ENCODE measurements around the gene GPS1.

The GPS1 gene

DNA sequence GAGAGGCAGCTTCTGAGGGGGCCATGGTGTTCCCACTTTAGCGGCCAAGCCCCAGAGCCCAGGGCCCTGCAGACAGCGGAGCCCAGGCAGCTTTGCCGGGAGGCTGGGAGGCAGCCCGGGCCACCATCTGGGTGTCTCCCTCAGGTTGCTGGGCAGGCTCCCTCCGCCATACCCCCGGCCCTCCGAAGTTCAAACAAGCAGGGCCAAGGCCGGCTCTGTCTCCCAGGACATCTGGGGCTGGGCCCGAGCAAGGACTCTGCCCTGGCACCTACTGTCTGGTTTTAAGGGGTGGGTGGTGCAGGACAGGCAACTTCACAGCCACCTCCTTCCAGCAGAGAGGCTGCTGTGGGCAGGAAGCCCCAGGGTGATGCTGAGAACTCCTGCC, 11.3 kb downstream of the GPS1 start:
- Histone ChIP-seq H3K27me3 (replicated peaks; ENCODE audit: control insufficient read depth, insufficient read depth, low read length) (no peaks in the 10 kb centered on the region), H3K4me3 (replicated peaks; ENCODE audit: low read depth, low read length) (no peak overlapping the region), H3K36me3 (ENCODE audit: control insufficient read depth, insufficient read depth, low read length) (peaks cover 32% of the 10 kb centered on the region)
- DNase-seq (ENCODE audit: extremely low read depth, insufficient read length), result no peak
- TF ChIP-seq CTCF (IDR thresholded peaks at IDR 0.05; ENCODE audit: insufficient read depth, low read length, poor library complexity, severe bottlenecking), result no peak

DNA sequence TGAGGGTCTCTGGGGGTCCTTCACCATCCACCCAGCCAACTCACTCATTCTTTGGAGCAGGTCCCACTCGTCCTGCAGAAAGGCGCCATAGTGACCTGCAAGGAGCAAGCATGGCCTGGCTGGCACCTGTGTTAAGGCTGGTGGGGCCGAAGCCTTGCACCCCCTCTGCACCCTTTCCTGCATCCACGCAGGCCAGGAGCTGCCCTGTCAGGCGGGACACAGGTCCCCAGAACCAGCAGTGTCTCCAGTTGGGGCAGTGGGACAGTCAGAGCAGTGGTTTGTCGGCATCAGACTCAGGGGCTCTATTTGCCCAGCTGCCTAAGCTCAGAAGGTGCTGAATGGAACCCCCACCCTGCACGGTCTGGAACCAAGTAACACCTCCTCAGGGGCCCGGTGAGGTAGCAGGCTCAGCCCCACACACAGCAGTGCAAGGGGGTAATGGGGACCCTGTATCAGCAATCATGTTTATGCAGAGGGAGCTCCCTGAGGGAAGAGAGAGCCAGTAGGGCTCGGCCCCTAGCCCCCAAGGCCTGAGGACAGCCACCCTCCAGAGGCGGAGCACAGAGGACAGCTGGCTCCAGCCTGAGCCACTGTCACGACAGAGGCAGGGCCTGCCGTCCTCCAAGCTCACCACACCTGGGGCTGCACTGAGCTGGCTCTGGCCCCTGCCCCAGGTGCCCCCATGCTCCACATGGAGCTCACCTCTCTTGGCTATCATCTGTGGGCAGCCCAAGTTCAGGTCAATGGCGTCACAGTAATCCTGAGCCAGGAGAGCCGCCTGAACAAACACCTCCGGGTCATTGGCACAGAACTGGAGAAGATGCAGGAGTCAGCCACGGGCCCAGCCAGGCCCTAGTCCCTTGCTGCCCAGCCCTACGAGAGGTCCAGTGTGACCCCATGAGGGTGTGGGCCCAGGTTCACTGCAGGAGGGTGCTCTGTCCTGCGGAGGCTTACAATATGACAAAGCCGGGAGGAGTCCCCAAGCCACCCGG, 12.0 kb downstream of the GPS1 start:
- Histone ChIP-seq H3K27me3 (replicated peaks; ENCODE audit: control insufficient read depth, insufficient read depth, low read length) (no peaks in the 10 kb centered on the region), H3K36me3 (ENCODE audit: control insufficient read depth, insufficient read depth, low read length) (peaks cover 29% of the 10 kb centered on the region), H3K4me3 (replicated peaks; ENCODE audit: low read depth, low read length) (peak overlapping the region; percentile 93; the same call in 1 of the 2 replicates)
- no peak for TF ChIP-seq CTCF (IDR thresholded peaks at IDR 0.05; ENCODE audit: insufficient read depth, low read length, poor library complexity, severe bottlenecking)
- DNase-seq (ENCODE audit: extremely low read depth, insufficient read length), result peak; percentile 6

DNA sequence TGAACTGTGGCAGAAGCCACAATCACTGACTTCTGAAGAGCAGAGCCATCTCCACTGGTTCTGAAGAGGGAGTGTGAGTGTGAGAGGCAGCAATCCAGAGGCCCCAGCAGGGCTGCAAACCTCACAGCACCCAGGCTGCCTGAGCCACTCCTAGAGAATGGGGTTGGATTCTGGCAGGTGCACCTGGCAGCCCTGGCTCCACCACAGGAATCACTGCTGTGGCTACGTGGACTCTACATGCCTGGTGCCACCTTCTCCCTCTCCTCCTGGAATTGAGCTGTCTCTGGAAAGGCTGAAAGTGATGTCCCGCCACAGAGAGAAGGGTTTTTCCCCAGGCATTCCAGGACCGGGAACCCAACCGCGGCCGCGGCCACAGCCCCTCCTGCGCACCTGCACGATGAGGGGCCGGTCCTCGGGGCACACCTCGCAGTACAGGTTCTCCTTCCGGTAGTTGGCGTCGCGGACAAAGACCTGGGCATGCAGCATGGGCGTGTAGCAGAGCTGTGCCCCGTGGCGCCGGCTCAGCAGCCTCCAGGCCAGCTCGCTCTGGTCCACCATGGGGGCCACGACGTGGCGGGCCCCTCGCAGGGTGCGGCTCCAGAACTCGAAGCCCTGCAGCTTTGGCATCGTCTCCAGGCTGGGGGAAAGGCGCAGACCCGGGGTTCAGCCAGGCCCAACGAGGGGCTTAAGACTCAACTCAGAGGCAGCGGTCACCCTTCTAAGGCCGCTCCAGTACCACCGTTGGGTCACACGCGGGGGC, 12.9 kb downstream of the GPS1 start:
- TF ChIP-seq CTCF (IDR thresholded peaks at IDR 0.05; ENCODE audit: insufficient read depth, low read length, poor library complexity, severe bottlenecking), result no peak
- Histone ChIP-seq H3K4me3 (replicated peaks; ENCODE audit: low read depth, low read length) (peak overlapping the region; percentile 93), H3K36me3 (ENCODE audit: control insufficient read depth, insufficient read depth, low read length) (peaks cover 26% of the 10 kb centered on the region), H3K27me3 (replicated peaks; ENCODE audit: control insufficient read depth, insufficient read depth, low read length) (no peaks in the 10 kb centered on the region)
- peak; percentile 13 for DNase-seq (ENCODE audit: extremely low read depth, insufficient read length)

DNA sequence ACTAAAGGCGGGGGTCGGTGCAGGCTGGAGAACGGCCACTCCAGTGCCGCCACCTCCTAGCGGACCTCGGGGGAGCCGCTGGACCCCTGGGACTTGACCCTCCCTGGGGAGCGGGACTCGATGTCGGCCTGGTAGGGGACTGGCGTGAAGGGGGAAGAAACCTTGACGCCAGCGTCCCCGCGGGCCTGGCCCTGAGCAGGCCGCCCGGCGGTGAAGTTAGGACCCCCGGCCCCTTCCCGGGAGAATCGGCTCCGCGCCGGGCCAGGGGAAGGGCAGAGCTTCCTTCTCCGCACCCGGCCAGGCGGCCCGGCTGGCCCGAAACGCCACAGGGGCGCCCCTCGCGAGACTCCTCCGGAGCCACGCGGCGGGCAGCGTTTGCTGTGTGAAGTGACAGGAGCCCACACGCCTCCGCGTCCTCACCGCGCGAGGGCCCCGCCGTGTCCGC, 13.5 kb downstream of the GPS1 start:
- Histone ChIP-seq H3K36me3 (ENCODE audit: control insufficient read depth, insufficient read depth, low read length) (peaks cover 22% of the 10 kb centered on the region), H3K4me3 (replicated peaks; ENCODE audit: low read depth, low read length) (peak overlapping the region; percentile 93), H3K27me3 (replicated peaks; ENCODE audit: control insufficient read depth, insufficient read depth, low read length) (no peaks in the 10 kb centered on the region)
- no peak for TF ChIP-seq CTCF (IDR thresholded peaks at IDR 0.05; ENCODE audit: insufficient read depth, low read length, poor library complexity, severe bottlenecking)
- DNase-seq (ENCODE audit: extremely low read depth, insufficient read length), result peak; percentile 57

GRCh38 chr17:82065638-82066303, 14.1 kb downstream of the GPS1 start, which contains the start of gene DUS1L:
DUS1L (minus strand) TSS chr17:82065804; CDS start chr17:82065059, 745 bp downstream.
- peak; percentile 84 for DNase-seq (ENCODE audit: extremely low read depth, insufficient read length)
- peak within 1 kb of the TSS; percentile 93 for H3K4me3 ChIP-seq (replicated peaks; ENCODE audit: low read depth, low read length)
- no peaks in the 10 kb centered on the region for H3K27me3 ChIP-seq (replicated peaks; ENCODE audit: control insufficient read depth, insufficient read depth, low read length)
- peaks cover 18% of the 10 kb centered on the region for H3K36me3 ChIP-seq (ENCODE audit: control insufficient read depth, insufficient read depth, low read length)
- TF ChIP-seq CTCF (IDR thresholded peaks at IDR 0.05; ENCODE audit: insufficient read depth, low read length, poor library complexity, severe bottlenecking), result no peak
